Activated B cell treated with CpG ODN at 0.5 μM for 24 hours (primary cell): ENCODE measurements around the gene BGN. TPM values are rescaled to one million over a fixed set of nuclear protein-coding genes. Genes with fewer than 3 reads are reported as not detected.

ENCODE experiments used
- ATAC-seq: fragments of 200-7000 bp; cut with Tn5 transposase; one replicate; pipeline ENCODE4 v1.10.0; 2021; ENCODE audit warnings: low read depth, mild to moderate bottlenecking, moderate library complexity
- CTCF ChIA-PET: fragments of 350-600 bp; sonication (Branson Sonifier 250); formaldehyde crosslinking; loops from one replicate; lab custom pipeline; 2021; ENCODE audit warnings: antibody characterized with exemption; lab: Charles Lee
- POLR2A ChIA-PET: fragments of 350-600 bp; sonication (Branson Sonifier 250); formaldehyde crosslinking; loops from one replicate; lab custom pipeline; 2021; ENCODE audit warnings: antibody characterized with exemption; lab: Charles Lee
- DNase-seq: peaks from one replicate; pipeline ENCODE4 v3.0.0; 2022
- H3K27ac Mint-ChIP-seq: one replicate; pipeline ENCODE4 v1.8.0; 2020; ENCODE audit warnings: mixed read lengths
- H3K27me3 Mint-ChIP-seq: one replicate; pipeline ENCODE4 v1.8.0; 2021; ENCODE audit warnings: mixed read lengths
- H3K36me3 Mint-ChIP-seq: one replicate; pipeline ENCODE4 v1.8.0; 2021; ENCODE audit warnings: low read depth, mixed read lengths
- H3K4me1 Mint-ChIP-seq: one replicate; pipeline ENCODE4 v1.8.0; 2021; ENCODE audit warnings: mixed read lengths
- H3K4me3 Mint-ChIP-seq: one replicate; pipeline ENCODE4 v1.8.0; 2020; ENCODE audit warnings: mild to moderate bottlenecking, mixed read lengths
- H3K9me3 Mint-ChIP-seq: one replicate; pipeline ENCODE4 v1.8.0; 2020; ENCODE audit warnings: mixed read lengths
- intact Hi-C: fragments of 100-400 bp; cut with micrococcal nuclease; formaldehyde crosslinking; loops from one replicate; pipeline ENCODE4 v1.15.1; 2024
- total RNA-seq: library from RNA; stranded (reverse); gene quantifications from 2 replicates; pipeline ENCODE4 v1.2.3, GENCODE V29; 2022
- TF ChIP-seq, protein P1 (sequence below): fragments of 200-600 bp; IDR thresholded peaks from one replicate; pipeline ENCODE4 v1.8.0; 2022; ENCODE audit warnings: antibody characterized with exemption, mild to moderate bottlenecking

The BGN gene
- total RNA-seq, 1 donor from 2014 or later, result not detected

DNA sequence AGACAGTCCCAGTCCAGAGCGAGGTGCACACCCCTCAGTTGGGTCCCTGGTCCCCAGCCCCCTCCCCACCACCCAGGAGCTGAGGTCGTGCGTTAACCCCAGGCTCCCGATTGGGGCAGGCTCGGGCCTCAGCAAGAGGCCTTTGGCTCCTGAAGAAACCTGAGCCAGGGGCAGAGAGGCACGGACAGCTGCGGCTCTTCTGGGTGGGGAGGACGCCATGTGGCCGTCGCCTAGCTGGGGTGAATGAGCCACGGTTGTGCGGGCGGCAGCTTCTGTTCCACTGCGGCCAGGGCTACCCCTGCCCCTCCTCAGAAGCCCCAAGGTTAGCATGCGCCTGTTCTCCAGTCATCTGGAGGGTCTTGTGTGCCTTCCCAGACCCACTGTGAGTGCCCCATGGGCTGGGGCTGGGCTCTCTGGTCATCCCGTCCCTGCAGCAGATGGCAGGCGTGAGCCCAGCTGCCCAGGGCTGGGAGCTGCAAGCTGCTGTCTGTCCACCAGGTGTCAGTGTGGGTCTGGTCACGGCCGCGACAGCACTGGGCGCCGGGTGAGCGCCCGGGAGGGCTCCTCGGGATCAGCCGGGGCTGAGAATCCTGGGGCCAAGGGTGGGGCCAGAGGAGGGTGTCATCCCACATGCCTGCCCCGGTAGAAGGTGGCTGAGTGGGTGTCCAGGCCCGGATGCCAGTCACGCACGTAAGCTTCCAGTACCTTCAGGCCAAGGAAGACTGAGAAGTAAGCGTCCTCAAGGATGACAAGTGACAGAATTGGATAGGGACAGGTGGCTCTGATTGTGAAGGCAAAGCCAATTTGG, 44.6 kb downstream of the BGN start:
- ATAC-seq, result peak; percentile 94
- peak; percentile 42 for DNase-seq
- Mint-ChIP-seq H3K4me1 (no peaks in the 10 kb centered on the region), H3K9me3 (no peaks in the 10 kb centered on the region), H3K27ac (no peak overlapping the region), H3K36me3 (no peaks in the 10 kb centered on the region), H3K27me3 (peaks cover 3% of the 10 kb centered on the region), H3K4me3 (no peak overlapping the region)
- ChIA-PET POLR2A (no interaction called here), CTCF (interaction anchor here (0.6 to 3.0 kb wide), 20 partner anchors 10 to 597 kb away, joined by 3 to 30 read pairs (median 4); partner anchors contain the start of gene DUSP9)
- TF ChIP-seq, protein P1, sequence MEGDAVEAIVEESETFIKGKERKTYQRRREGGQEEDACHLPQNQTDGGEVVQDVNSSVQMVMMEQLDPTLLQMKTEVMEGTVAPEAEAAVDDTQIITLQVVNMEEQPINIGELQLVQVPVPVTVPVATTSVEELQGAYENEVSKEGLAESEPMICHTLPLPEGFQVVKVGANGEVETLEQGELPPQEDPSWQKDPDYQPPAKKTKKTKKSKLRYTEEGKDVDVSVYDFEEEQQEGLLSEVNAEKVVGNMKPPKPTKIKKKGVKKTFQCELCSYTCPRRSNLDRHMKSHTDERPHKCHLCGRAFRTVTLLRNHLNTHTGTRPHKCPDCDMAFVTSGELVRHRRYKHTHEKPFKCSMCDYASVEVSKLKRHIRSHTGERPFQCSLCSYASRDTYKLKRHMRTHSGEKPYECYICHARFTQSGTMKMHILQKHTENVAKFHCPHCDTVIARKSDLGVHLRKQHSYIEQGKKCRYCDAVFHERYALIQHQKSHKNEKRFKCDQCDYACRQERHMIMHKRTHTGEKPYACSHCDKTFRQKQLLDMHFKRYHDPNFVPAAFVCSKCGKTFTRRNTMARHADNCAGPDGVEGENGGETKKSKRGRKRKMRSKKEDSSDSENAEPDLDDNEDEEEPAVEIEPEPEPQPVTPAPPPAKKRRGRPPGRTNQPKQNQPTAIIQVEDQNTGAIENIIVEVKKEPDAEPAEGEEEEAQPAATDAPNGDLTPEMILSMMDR, result no peak
- intact Hi-C loops, result loop anchor here (1.0 kb wide), 3 partner anchors 110 to 169 kb away; no protein-coding TSS in a partner anchor

- Mint-ChIP-seq H3K27me3 (peaks cover 3% of the 10 kb centered on the region), H3K9me3 (no peaks in the 10 kb centered on the region), H3K27ac (no peak overlapping the region), H3K4me1 (no peaks in the 10 kb centered on the region), H3K36me3 (no peaks in the 10 kb centered on the region), H3K4me3 (no peak overlapping the region)
- ATAC-seq (no peak), DNase-seq (no peak)
- ChIA-PET CTCF (interaction anchor here (1.0 to 3.0 kb wide), 14 partner anchors 9 to 598 kb away, joined by 3 to 30 read pairs (median 4); partner anchors contain the start of gene DUSP9), POLR2A (no interaction called here)
- intact Hi-C loops, result loop anchor here (1.0 kb wide), 3 partner anchors 109 to 168 kb away; no protein-coding TSS in a partner anchor
- TF ChIP-seq, protein P1, result no peak
Measured at GRCh38 chrX:153539979-153540358, 45.2 kb downstream of the BGN start.

GRCh38 chrX:153544727-153545126, 49.9 kb downstream of the BGN start:
- no peaks in the 10 kb centered on the region for H3K9me3 Mint-ChIP-seq
- H3K27me3 Mint-ChIP-seq, result peaks cover 3% of the 10 kb centered on the region
- CTCF ChIA-PET, result no interaction called here
- H3K4me1 Mint-ChIP-seq, result no peaks in the 10 kb centered on the region
- TF ChIP-seq, protein P1, result no peak
- DNase-seq (no peak), ATAC-seq (no peak)
- no peaks in the 10 kb centered on the region for H3K36me3 Mint-ChIP-seq
- intact Hi-C loops, result no loop called here
- POLR2A ChIA-PET, result no interaction called here
- H3K27ac Mint-ChIP-seq, result no peak overlapping the region
- no peak overlapping the region for H3K4me3 Mint-ChIP-seq

- no peak for DNase-seq
- Mint-ChIP-seq H3K4me1 (no peaks in the 10 kb centered on the region), H3K4me3 (no peak overlapping the region), H3K36me3 (no peaks in the 10 kb centered on the region), H3K27ac (no peak overlapping the region), H3K27me3 (peaks cover under 1% of the 10 kb centered on the region), H3K9me3 (no peaks in the 10 kb centered on the region)
- ChIA-PET CTCF (no interaction called here), POLR2A (no interaction called here)
- intact Hi-C loops, result no loop called here
- TF ChIP-seq, protein P1, result no peak
- ATAC-seq, result no peak
Measured at GRCh38 chrX:153546386-153546785, 51.6 kb downstream of the BGN start.

GRCh38 chrX:153547195-153547594, 52.4 kb downstream of the BGN start:
- CTCF ChIA-PET, result no interaction called here
- no peaks in the 10 kb centered on the region for H3K9me3 Mint-ChIP-seq

More at GRCh38 chrX:153547195-153547594, 52.4 kb downstream of the BGN start:
- DNase-seq, result no peak
- TF ChIP-seq, protein P1, result no peak
- Mint-ChIP-seq H3K4me1 (no peaks in the 10 kb centered on the region), H3K4me3 (no peak overlapping the region), H3K36me3 (no peaks in the 10 kb centered on the region), H3K27ac (no peak overlapping the region), H3K27me3 (no peaks in the 10 kb centered on the region)
- no peak for ATAC-seq
- intact Hi-C loops, result no loop called here
- POLR2A ChIA-PET, result interaction anchor here (0.6 kb wide), 1 partner anchor 132 kb away, joined by 5 read pairs; no protein-coding TSS in a partner anchor
